GM12873 (cell line): Measurements from ENCODE around the gene ADAMTS2.

Experiments
- CTCF ChIP-seq: IDR thresholded peaks from 2 replicates; pipeline ENCODE4 v1.5.1; 2012; ENCODE audit warnings: low read depth, mild to moderate bottlenecking, moderate library complexity, low read length, control low read depth; ENCODE audit not compliant: insufficient read depth; ENCODE audit errors: missing control alignments

ADAMTS2 gene

GRCh38 chr5:179273441-179274145 lies 71.7 kb downstream of the ADAMTS2 start:
- no peak for TF ChIP-seq CTCF

GRCh38 chr5:179273073-179273435 lies 72.2 kb downstream of the ADAMTS2 start:
- TF ChIP-seq CTCF = no peak

GRCh38 chr5:179272326-179273072 lies 72.8 kb downstream of the ADAMTS2 start:
- TF ChIP-seq CTCF = no peak

GRCh38 chr5:179271821-179272325 lies 73.4 kb downstream of the ADAMTS2 start:
- no peak for TF ChIP-seq CTCF

GRCh38 chr5:179271428-179271734 lies 73.9 kb downstream of the ADAMTS2 start:
- no peak for TF ChIP-seq CTCF

- TF ChIP-seq CTCF = no peak
Measured at GRCh38 chr5:179270581-179271427, 74.5 kb downstream of the ADAMTS2 start.
